Stimulated activated CD8-positive, alpha-beta memory T cell treated with anti-CD3 and anti-CD28 coated beads, Interleukin-7, amount 100 ng/mL, for 48 hours (primary cell): ENCODE measurements around the gene PTPRD.
"Not testable (repeated sequence)": the region's sequence is repeated elsewhere in the genome, so short reads cannot be mapped to it uniquely, and the experiment has no call there.

Experiments
- DNase-seq, 2 donors: peaks; one replicate each; pipeline ENCODE4 v3.0.0-alpha.2; 2020; ENCODE audit warnings: low read depth in 1 of 2; ENCODE audit errors: extremely low read depth in 1 of 2

PTPRD gene

DNA sequence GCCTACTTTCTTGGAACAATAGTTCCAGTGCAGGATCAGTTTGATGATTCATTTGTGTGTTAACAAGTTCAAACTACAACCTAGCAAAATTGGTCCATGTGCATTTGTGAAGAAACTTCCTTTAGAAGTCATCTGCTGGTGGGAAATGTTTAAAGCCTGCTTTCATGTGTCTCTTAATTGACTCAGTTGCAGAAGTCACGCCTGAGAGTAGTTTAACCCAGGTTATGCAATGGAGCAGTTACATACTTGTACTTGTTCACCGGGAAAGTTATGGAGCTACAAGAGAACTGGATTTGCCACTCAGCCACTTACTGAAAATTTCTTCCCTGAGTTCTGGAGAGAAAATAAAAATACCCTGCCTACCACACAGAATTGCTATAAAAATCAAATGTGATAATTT lies 1397.8 kb downstream of the PTPRD start:
- no peak for DNase-seq

DNA sequence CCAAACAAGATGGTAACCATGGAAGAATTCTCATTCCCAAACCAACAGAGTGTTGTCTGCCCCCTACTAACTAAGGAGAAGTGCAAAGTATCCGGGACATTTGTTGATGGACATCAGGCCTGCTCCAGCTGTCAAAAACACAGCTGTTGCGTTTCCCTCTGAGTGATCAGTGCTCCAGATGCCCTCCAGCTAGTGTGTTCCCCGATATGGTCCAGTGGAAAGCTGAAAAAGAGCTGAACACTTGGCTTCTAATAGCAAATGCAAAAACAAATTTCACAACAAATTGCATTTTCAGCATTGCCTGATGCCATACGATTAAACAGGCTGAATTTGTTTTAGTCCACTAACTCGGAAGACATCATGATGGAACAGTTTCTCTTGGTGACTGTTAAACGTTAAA lies 1398.7 kb downstream of the PTPRD start:
- no peak for DNase-seq

DNA sequence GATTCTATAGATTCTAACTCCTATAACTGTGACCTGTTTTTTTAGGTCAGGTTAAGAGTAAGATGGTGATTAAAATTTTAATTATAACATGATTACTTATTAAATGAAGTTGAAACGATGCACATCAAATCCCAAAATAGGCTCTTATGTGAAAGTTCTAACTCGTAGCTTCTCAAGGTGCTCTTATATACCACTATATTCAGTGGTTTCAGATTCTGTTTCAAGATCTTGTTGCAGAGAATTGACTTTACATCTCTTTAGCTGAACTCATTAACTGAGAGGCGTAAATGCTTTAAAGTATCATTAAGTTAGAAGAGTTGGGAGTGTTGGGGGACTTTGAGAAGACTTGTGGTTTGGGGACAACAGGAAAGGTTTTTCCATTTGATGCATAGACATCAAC lies 1399.8 kb downstream of the PTPRD start:
- no peak for DNase-seq

DNA sequence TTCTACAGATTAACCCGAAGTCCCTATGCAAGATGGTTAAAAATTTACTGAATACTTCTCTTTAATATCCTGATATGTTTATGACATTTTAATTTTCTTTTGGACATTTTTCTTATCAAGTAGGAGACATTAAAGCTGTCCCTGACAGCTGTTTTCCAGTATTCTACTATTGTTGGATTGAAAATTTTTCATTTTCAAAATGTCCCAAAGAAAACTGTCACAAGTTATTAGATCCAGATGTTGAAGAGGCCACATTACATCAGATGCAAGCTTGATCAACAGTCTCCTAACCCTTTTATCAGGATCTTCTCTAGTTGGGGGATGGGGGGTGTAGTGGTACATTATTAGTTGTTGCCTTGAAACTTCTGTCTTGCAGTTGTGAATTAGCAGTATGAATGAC lies 1410.5 kb downstream of the PTPRD start:
- no peak for DNase-seq

DNA sequence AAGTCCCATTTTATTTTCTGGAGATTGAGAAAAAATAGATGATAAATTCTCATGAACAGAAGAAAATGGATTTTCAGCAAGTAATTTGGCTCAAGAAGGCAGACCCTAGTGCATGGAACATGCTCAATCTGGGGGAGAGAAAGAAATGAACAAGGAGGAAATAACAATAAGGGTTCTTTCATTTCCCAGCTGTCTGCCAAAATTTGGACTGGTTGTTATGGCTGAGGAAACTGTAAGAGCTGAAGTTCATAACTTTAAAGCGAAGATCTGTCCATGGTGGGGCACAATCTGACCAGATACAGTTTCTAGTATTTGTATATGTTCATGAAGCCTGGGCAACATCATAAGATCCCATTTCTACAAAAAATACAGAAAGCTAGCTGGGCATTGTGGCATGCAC lies 1426.7 kb downstream of the PTPRD start:
- no peak for DNase-seq

DNA sequence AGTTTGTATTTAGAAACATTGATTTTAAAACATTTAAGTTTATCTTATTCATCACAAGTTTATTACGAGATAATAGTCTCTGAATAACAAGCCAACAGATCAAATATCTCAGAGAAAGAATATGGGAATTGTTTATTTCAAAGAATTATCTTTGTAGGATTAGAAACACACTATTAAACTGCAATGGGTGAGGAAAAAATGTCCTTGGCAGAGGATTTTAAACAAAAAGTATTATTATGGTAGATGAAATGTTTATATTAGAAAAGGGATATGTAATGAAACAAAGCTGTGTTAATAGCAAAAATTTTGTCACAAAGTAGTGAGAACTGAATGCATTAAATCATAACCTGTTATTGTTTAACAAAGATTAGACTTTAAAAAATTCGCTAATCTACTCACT lies 1430.4 kb downstream of the PTPRD start:
- no peak for DNase-seq

DNA sequence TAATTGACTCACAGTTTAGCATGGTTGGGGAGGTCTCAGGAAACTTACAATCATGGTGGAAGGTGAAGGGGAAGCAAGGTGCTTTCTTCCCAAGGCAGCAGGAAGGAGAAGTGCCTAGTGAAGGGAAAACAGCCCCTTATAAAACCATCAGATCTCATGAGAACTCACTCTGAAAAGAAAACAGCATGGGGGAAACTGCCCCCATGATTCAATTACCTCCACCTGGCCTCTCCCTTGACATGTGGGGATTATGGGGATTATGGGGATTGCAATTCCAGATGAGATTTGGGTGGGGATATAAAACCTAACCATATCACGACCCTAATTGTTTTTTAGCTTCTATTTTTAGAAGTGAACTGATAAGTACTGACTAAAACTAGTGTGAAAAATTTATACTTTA lies 1435.7 kb downstream of the PTPRD start:
- DNase-seq: no peak

DNA sequence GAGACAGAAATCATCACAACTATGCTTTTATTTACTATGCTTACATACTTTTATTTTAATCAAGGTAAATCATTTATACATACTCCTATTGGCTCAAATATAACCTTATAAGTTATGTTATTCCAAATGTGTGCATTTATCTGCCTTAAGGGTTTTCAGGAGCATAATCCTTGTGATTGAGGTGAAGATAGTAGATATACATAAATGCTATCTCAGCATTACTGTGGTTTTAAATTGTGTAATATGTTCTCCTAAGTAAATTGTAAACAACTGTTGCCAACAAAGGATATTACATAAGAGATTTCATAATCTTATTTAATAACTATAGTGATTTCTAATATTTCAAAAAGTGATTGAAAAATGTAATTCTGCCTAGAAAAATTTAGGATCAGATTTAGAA lies 1438.4 kb downstream of the PTPRD start:
- no peak for DNase-seq

DNA sequence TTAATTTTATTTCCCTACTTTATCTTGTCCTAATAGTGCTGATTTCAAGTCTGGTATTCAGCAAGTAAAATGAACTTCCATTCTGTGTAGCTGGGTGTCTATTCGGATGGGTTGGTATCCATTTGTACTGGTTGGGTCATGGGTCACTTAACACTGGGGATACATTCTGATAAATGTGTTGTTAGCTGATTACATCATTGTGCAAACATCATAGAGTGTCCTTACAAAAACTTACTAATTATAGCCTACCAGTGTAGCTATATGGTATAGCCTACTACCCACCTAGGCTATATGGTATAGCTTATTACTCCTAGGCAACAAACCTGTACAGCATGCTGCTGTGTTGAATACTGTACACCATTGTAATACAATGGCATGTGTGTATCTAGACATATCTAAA lies 1439.5 kb downstream of the PTPRD start:
- DNase-seq: no peak

DNA sequence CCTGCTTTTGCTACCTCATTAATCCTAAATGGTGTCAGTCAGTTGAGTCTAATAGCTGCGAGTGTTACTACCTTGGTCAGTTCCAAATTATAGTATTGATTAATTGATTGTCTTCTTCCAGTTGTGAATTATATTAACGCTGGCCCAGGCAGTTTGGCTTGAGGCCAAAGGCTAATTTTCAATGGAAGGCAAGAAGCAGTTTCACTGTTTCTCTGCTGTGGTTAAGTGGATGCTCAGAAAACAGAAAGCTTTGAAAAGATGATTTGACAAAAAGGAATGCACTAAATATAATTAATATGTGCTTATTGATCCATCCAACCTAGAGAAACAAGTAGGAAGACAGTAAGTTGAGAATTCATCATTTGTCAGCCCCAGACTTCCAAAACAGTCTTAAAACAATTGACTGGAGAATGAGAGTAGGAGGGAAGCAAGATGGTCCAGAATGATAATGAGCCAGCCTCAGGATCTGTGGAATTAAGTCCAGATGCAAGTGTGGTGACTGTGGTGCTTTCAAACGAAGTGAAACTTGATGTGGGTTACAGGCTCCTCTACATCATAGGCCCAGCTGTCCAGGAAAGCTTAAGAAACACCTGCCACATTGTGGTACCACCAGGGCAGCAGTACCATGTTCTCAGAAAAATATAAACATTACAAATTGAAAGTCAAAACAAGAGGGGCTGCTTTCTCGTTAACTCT lies 1442.2 kb downstream of the PTPRD start:
- DNase-seq: no peak

DNA sequence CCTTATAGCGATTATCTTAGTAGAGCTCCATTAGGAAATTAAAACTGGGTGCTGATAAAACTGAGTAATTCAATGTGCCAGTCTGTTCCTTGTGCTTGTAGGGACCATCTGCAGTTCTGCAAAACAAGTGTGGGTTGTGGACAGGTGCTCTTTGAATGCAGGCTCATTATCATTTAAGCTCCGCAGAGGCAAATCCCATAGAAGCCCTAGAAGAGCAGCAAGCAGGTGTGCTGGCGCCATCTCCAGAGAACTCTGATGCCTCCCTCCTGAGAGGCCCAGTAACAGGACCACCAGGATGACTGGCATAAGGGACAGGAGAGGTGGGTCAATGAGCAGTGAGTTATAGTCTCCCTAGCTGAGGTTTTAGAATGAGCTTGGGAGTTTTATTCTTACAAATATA lies 1470.8 kb downstream of the PTPRD start:
- no peak for DNase-seq

DNA sequence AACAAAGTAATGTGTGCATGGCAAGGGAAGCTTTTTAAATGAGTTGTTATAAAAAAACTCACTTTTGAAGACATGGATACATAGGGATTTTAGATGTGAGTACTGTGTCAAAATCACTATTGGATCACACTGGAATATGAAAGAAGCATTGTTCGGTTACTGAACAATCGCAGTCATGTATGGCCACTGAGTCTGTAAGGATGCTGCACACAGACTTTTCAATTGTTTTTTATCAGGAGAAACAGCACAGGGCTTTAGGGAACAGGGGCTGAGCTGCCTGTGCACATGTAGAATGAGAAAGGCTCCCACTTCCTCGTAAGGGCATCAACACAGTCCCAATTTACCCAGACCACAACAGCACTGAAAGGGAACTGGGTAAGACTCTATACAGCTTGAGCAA lies 1479.3 kb downstream of the PTPRD start:
- DNase-seq: no peak

DNA sequence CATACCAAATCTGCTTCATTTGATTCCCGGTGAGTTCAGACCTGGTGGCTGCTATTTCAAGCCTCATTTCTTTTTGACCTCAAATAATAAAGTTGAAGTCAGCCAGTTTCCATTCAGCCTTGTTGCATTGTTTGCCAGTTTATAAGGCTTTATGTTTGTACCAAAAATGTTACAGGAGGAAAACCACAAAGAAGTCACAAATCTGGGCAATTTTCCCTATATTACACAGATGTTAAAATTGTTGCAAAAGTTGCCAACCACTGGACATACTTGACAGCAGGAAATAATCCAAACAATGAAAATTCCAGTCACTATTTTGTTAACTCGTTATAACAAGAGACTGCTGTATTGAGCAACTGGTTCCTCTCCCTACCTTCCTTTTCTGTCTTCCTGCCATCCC lies 1488.2 kb downstream of the PTPRD start:
- DNase-seq: no peak

DNA sequence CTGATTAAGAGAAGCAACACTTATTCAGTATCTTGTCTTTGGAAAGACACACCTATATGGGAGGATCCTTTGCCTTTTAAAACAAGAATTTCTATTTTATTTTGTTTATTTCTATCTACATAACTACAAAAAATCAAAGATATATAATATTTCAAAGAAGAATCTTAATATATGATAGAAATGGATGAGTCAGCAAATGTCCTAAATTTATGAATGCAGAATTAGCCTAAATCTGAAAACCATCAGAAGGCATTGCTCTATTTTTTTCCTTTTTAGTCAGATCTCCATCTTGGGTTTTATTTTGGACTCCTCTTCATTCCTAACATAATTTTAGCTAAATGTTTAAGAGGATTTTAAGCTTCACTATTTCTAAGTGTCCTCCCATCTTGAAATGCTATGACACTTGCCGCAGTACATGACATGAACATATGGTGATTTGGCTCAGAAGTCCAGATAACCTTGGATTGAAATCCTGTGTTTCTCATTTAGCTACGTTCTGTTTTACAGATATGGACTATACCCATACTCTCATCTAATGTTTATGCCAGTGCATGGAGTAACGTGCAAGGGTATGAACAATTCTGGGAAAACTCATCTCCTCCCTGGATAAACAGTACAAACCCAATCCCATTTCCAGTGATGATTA lies 1490.4 kb downstream of the PTPRD start:
- DNase-seq: no peak

DNA sequence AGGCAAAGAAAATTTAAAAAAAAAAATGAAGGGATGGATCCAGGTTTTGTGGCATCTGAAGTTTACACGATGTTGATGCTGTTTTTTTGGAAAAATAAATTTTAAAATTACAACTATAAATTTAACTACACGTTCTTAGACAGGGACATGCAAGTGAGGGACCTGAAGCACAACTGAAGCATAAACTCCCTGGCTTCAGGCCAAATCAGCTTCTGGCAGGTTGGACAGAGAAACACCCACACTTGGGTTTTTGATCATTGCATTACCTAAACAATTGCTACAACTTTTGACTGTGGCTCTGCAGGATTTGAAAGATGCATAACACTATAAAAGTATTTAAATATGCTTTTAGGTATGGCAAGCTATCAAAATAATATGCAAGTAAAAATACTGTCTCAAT lies 1494.9 kb downstream of the PTPRD start:
- DNase-seq: no peak

DNA sequence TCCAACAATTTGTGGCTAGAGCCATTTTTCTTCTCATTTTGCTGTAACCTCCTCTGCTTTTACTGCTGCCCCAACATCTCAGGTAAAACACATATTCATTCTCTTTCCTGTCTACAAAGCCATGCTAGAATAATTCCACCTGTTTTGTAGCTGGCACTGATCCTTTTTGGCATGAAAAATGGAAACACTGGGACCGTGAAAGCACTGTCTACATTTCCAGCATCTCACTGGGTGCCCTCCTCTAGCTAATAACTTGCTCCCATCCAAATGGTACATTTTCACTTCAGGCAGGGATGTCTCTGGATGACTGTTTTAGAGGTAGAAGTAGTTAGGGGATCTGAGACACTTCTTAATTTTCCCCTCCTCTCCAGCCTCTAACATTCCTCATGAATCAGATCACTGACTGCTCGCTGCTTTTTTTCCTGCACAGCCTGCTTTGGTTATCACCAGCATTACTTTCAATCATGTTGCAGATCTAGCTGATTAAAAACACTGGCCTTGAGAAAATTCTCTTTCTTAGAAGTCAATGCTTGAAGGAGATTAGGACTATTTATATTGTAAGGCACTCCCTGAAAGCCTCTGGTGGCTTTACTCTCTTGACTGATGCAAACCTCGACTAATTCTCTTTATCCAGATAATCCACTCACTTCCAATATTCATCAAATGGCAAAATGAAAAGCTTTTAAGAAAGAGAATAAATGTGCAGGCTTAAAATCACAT lies 1500.6 kb downstream of the PTPRD start:
- no peak for DNase-seq

DNA sequence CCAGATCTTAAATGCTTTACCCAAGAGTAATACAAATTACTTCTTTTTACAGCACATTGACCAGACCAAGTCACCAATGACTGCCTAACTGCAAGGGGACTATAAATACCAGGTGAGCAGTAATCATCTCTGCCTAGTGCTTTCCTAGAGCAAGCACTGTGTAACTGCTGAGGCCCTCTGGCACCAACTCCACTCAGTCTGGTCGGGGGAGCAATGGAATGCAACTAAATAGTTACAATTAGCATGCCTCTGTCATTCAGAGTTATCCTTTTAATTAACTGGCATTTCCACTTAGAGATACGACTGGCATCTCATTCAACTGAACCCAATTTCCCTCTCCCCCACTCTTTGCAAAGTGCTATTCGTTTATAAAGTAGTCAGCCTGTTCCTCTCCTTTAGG lies 1504.2 kb downstream of the PTPRD start:
- DNase-seq: no peak

DNA sequence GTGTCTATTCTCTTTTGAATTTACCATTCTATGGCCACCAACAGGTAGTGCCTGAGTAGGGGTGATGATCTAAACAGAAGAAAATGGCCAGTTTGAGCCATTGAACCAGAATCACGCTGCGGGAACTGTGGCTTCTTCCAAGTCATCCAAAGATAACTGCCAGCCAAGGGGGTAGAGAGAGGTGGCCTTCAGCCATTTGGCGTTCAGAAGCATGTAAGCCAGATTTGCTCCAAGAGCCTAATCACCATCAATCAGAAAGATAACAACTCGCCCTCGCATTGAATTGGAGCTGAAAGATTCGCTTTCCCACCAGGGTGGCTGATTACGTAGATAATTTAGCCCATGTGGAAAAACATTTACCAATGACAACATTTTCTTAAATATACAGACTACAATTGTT lies 1510.5 kb downstream of the PTPRD start:
- no peak for DNase-seq

DNA sequence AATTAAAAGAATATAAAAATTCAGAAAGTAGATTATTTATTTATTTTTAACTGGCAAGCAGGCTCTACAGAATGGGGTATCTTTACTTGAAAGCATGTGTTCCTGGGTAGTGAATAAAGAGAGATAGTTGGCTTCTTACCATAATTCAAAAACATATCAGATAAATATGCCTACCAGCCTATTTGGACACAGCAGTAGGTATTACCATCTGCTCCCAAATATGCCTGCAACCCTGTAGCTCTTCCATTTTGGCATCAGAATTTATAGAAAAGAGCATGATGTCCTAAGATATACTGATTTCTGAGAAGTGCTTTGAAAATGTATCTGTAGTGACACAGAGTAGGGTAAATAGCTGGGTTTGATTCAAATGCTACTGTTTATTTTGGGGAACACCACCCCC lies 1512.7 kb downstream of the PTPRD start:
- DNase-seq: no peak

DNA sequence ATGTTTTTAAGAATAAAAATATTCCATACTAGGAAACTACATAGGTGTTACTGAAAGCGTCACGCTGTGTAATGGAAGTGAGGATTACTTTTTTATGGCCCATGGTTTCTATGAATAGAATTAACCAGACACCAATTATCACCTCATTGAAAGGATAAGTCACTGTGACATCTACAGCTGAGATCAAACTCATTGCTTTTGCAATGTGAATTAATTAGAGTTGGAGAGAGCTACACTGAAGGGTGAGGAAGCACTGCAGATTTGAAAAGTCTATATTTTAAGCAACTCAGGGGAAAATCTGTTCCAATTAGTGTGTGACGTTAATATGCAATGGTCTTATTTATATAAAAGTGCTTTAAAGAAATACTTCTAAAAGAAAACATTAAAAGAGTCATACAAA lies 1513.2 kb downstream of the PTPRD start:
- DNase-seq: no peak

DNA sequence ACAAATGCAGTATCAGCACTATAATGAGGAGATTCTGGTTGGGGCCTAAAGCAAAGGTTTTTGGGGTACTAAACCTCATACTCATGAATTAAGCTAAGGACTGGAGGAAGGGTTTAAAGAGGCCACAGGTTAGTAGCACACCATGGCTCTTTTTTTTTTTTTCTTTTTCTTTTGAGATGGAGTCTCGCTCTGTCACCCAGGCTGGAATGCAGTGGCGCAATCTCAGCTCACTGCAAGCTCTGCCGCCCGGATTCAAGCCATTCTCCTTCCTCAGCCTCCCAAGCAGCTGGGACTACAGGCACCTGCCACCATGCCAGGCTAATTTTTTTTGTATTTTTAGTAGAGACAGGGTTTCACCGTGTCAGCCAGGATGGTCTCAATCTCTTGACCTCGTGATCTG lies 1515.5 kb downstream of the PTPRD start:
- not testable (repeated sequence) for DNase-seq

DNA sequence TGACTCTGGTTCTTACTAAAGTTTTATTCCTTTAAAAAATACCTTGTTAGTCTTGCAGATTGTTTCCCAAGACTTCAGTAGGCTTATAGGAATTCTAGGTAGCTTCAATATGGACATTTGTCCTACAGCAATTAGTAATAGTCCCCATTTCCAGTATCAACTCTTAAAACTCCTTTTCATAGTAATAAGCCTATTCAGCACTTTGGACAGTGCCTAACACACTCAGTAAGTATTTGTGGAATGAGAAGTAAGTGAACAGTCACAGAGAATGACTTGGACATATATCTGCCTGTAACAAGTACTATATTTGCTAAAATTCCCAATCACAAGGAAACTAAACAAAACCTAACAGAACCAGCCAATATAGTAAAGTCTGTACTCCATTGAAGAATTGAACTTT lies 1521.4 kb downstream of the PTPRD start:
- DNase-seq: no peak
